Raji (cell line): ENCODE results near the gene ADCY2.

Experiments
- POLR2A ChIP-seq: IDR thresholded peaks from 2 replicates; pipeline ENCODE4 v1.6.1; 2011; ENCODE audit warnings: low read depth, low read length, control low read depth; ENCODE audit not compliant: insufficient read depth

ADCY2 gene

DNA sequence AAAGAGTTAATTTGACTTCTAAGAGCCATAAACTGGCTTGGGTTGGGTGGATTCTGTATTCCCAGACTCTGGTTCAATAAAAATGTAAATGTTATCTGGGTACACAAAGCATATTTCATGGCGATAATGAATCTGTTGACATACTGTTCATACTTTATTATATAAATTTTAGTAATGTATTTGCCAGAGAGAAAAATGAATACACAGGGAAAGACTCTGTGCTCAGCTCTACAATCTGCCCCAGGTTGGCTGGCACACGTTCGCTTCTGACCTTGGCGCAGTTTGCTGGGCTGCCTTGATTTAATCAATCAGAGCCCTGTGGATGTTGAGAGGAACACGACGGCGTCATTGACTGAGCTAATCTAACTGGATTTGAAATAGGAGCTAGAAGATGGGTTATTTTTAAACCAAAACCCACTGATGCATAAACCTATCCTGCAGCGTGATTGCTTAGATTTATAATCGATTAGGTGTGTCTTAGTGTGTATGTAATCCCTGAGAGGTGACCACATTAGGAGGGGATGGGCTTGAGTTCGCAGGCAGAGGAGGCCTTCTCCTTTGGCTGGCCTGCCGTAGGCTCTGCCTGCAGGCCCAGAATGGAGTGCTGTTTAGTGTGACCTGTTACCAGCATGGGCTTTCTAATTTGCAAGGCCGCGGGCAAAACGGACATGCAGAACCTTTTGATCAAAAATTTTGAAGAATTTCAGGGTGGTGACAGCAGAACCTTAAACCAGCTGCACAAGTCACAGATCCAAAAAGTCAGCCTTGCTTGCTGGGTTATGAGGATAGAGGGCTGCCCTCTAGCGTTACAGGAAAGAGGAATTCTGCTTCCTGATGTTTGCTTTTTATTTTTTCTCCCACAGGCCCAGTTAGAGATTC, 3.9 kb upstream of the ADCY2 start:
- TF ChIP-seq POLR2A, result no peak

DNA sequence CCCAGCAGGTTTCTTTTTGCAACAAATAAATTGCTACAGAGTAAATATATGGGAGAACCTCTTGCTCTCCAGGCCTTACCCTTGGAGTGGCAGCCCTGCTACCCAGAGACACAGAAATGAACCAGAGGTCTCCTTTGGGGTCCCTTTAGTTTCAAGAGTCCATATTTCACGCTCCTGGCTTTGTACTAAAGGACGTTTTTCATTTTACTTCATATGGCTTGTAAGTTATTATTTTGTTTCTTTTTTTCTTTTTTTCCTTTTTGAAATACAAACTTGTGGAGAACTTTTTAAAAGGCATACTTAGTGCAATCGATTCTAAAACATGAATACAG, 3.3 kb upstream of the ADCY2 start:
- TF ChIP-seq POLR2A, result no peak

DNA sequence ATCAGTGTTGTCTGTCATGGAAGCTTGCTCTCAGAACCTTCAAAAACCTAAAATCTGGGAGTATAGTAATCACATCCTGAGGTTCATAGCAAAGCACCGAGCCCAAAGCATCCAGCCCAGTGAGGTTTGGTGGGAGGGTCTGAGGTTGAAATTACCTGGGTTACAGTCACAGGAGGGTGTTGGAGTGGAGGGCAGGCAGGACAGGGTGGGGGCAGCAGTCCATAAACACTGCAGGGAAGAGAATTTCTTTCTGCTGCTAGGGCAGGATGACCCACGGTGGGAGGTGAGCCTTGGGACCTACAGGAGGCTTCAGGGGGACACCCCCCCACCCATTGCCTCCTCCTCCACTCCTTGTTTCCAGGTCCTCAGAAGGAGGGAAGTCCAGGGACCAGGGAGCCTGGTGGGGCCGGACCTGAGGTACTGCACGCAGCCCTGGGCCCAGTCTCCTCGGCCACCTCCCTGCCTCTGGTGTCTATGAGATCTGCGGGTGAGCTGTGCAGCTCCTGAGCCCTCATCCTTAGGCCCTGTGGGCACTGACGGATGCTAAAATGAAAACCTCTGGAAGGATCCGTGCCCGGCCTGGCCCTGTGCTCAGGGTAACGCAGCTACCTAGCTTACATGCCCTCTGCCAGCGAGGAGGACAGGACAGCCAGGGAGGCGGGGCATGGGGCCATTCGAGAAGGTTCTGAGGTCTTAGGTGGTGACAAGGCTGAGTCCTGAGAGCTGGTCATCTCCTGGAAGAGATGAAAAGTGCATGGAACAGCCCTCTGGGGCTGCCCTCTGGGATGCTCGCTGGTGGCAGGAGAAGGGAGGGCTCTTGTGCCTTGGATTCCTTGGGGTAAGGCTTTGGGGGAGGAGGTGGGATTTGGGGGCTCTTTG, 1.8 kb upstream of the ADCY2 start:
- TF ChIP-seq POLR2A, result no peak

DNA sequence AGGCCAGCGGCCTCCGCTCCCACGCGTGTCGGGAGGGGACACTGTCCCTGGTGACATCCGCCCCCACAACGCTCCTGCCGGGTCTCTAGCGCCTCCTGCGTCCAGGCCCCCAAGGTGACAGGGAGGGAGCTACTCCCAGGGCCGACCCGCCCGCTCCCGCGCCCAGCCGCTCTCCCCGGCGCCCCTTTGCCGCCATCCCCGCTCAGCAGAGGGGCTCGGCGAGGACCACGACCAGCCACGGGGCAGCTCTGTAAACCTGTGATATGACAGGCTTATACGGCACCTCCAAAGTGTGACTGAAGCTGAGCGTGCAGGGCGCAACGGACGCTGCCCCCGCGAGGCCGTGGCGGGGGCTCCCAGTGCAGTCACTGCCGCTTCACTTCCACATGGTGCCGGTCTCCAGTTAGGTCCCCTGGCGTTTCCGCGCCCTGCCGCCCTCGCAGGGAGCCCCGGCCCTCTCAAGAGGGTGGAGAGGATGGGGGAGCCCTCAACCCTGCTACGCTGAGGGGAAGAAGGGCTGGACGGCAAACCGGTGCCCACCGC, 978 bp upstream of the ADCY2 start:
- no peak for TF ChIP-seq POLR2A

DNA sequence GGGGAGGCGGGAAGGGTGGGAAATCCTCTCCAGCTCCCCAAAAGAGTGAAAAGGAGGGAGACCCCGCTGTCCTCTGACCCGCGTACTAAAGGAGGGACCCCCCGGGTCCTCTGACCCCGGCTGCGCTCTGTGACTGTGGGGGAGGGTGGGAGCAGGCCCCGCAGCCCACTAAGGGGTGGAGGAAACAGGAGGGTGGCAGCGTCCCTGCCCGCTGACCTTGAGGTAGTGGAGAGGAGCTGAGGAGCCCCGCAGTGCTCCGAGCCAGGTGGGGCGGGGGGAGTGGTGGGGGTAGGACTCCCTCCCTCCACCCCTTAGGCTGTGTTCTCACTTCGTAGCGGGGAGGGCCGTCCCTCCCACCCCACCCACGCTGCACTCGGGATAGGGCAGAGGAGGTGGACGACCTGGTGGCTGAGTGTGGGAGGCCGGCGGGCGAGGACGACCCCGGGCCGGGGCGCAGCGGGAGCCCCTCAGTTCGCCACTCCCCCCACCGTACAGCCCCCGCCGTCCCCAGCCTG, 449 bp upstream of the ADCY2 start:
- TF ChIP-seq POLR2A, result no peak

DNA sequence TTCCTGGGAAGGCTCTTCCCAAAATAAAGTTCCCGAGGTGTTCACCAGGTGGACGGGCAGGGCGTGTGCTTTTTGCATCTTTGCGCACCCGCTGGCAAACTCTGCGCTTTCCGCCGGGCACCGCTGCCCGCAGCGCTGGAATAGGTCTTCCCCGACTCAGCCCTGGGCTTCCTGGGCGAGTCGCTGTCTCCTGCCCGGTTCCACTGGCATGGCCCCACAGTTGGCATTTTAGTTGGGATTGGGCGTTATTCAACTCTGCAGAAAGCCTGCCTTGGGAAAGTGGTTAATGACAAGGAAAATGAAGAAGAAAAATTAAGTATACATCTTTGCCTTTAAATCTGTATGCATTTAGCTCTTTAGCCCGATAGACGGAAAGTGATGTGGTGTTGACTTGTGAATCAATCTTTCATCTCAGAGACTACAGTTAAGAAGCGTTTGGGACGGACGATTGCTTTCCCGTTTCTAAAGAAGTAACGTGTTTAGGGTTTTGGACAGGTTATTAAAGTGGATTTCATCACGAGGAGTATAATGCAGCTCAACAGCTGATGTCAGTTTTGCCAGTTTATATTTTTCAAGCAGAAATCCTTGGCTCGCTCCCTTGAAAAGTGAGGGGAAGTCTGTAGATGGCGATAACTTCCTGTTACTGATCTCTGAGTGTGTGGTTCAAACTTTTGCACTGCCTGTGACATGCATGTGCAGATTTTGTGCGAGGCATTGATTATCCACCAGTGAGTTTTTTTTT, 946 bp downstream of the ADCY2 start:
- no peak for TF ChIP-seq POLR2A

DNA sequence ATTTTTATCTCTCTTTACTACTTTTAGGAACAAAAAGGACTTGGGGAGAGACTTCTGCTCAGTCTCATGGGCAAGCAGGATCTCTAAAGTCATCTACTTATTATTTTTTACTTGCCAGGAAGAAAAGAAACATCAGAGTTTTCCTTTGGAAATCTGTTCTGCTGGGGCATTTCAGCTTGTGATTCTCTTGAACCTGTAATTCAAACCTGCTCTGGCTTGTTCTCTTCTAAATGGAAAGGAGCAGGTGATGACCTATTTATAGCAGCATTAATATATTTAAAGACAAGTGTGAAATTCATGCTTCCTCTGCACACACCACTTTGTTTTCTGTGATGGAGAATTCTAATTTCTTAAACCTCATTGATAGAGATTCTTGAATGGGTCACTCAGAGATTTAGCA, 2.0 kb downstream of the ADCY2 start:
- no peak for TF ChIP-seq POLR2A

DNA sequence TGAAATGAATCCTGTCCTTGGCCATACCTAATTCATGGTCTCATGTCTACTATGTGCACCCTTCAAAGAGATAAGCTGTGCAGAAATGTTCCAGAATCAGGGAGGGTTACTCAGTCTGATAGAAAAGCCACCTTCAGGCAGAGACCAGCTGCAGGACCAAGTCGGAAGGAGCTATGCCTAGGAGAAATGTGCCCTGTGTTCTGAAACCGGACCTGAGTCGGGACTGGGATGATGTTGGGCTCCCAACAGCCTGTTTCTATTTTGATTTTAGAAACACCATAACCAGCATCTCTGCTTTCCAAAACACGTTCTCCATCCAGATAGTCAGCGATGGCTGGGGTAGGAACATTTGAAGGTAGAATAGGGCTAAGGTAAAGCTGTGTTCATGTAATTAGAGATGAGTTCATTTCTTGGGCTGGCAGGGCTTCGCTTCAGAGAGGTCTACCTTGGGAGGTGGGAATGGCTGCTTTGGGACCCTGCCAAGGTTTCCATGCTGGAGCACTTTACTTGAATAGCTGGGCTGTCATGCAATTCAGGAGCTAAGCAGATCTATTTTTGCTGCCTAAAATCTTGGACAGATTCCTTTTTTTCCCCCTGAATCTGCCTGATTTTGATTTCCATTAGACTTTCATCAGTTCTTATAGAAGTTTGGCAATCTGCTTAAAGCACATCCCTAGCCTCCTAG, 2.8 kb downstream of the ADCY2 start:
- no peak for TF ChIP-seq POLR2A

DNA sequence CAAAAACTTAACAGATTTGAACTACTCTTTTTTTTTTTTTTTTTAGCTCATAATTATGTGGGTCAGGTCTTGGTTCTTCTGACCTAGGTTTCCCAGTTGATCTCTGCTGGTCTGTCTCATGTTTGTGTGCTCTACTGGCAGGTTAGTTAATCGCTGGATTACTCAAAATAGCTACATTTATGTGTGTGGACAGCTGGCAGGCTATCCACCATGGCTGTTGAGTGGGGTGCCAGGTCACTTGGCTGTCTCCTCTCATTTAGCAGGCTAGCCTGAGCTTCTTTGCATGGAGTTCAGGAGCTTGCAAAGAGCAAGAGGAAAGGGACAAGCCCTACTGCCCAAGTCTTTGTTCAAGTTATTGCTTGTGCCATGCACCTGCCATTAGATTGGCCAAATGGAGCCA, 9.3 kb downstream of the ADCY2 start:
- TF ChIP-seq POLR2A, result no peak

DNA sequence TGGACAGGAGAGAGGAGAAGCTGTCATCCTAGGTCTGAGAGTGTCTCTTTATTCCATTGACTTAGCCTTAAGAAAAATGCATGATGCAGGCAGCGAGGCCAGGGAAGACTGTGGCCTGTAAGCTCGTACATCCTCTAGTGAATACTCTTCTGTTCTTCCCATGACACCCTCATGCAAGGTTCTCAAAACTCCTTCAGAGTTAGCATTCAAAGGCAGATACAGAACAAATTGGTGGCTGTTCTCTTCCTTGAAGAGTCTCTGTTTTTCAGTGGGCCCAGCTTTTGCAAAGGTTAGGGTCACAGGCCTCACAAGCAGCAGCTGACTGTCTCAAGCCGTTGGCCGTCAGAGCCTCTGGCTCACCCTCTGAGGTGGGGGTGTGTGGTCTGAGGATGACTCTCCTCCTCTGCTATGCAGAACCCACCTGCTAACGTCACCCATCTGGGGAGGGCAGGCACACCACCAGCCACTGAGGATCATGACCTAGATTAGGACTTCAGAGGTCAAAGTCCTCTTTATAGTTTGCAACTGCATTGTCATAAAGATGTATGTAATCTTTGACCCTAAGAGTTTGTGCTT, 15.1 kb downstream of the ADCY2 start:
- TF ChIP-seq POLR2A, result no peak

DNA sequence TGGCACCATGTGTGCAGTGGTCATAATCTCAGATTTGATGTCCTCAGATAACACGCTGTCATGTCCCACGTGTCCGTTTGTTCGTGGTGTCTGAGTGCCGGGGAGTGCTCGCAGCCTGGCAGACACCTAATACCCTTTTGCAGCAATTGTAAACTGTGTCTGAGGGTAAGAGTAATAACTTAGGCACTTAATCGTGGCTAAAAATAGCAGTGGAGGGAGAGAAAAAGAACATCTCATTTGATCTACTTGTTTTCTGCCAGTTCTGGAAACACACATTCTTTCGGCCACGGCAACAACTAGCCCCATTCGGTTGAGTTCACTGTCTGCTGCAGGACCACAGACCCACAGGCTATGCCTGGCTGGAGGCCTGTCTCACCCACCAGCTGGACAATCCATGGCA, 16.5 kb downstream of the ADCY2 start:
- TF ChIP-seq POLR2A, result no peak

DNA sequence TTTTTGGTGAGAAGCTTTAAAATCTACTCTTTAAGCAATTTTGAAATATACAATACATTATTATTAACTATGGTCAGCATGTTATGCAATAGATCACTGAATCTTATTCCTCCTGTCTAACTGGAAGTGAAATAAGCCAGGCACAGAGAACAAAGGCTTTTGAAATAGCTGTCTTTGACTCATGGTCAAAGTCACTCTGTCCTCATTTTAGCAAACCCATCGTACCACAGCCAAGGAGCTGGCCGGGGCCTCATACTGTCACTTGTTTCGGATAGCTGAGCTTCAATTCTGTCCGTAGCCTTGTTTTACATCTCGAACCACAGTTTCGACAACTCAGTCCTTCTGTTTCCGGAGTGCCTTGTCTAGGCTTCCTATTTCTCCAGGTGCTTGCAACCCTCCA, 19.2 kb downstream of the ADCY2 start:
- TF ChIP-seq POLR2A, result no peak

DNA sequence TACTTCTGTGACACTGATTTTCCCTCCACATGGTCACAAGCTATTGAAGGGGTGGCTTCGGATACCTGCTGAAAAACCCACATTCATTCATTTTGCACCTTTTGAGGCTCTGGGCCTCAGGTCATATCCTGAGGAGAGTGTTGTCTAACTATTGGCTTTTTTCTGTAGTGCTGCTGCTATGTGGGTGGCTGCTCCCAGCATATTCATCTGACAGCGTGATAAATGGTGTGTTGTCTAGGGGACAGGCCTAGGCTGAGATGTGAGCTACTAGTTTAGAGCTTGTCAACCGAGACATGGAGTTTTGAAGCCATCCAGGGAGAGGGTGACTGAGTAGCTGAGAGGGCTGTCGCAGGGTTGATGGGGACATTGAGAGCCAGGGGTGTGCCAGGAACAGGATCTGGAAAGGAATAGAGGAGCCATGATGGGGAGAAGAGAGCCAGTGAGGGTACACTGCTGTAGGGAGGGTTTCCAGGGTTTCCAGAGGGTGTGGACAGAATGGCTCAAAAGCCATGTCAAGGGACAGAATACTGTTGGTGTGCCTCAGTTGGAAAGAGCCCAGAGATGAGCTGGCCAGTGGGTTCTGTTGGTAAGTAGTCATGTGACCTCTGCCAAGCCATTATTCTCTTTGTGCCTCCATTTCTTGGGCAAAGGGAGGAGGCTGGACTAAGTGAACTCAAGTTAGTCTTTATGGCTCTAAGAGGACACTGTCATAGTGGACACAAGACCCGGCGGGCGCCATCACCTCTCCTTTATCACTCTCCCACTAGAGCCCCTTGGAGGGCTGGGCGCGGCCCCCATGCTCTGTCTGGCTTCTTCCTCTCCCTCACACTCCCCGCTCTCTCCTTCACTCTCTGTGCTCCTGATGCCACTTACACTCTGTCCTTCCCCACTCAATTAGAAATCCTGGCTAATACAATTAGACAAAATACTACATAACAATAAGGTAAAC, 19.9 kb downstream of the ADCY2 start:
- TF ChIP-seq POLR2A, result no peak
